CD4-positive, alpha-beta T cell treated with Interleukin-6 at 100 ng/mL for 8 hours (primary cell): Measurements from ENCODE around the gene CD83.

ENCODE experiments used
- DNase-seq: peaks from one replicate; pipeline ENCODE4 v3.0.0-alpha.2; 2020; ENCODE audit warnings: mixed read lengths, low spot score

Gene CD83

GRCh38 chr6:14091339-14091978, 26.1 kb upstream of the CD83 start:
- DNase-seq, result no peak

DNA sequence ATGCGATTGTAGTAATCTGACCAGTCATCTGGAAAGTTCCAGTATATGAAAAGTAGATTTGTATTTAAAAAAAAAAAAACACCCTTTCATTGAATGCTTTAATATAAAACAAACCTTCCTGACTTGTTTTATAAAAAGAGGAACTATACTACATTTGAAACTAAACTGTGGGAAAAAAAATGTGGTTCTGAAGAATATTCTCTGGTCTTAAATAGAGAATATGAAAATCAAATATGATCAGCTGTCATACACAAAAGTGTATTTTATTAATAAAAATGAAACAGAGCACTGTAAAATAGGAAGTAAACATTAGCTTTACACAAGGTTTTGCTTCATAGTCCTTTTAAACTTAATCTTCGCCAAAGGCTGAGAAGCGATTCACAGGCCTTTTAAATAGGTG, 25.3 kb upstream of the CD83 start:
- no peak for DNase-seq

- no peak for DNase-seq
Measured at GRCh38 chr6:14092838-14093789, 24.5 kb upstream of the CD83 start.

DNA sequence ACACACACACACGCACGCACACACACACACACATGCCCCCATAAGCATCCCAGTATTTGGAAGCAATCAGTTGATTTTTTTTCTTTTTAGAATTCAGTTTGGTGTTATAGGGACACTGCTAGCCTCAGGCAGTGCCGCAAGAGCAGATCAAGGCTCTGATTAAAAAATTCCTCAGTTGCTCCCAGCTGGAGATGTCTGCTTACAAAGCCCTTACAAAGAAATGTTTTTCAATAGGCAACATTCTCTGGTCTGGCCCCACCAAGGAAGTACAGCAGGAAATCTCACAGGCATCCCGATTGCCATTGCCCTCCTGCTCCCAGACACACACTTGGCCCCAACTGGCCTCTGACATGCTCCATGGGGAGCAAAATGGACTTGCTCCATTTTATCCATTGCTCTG, 22.9 kb upstream of the CD83 start:
- no peak for DNase-seq

DNA sequence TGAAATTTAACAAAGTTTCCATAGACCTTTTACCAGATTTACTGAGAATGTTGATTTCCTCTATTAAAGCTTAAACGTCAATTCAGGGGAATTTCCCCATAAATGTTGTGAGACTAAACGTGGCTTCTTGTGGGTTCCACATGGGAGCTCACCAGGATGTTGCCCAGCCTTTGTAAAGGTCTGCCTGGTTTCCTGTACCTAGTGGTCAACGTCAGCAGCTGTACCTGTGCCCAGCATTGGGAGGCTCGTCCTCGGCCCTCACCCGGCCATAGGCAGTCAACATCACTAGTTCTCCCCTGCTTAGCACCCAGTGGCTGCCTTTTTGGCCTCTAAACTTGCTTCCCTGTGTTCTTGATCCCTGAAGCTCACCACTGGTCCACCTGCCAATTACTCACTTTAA, 22.1 kb upstream of the CD83 start:
- DNase-seq, result no peak

GRCh38 chr6:14100138-14100537, 17.4 kb upstream of the CD83 start:
- DNase-seq, result no peak

GRCh38 chr6:14100966-14101365, 16.6 kb upstream of the CD83 start:
- no peak for DNase-seq

GRCh38 chr6:14102383-14102782, 15.2 kb upstream of the CD83 start:
- DNase-seq, result no peak

DNA sequence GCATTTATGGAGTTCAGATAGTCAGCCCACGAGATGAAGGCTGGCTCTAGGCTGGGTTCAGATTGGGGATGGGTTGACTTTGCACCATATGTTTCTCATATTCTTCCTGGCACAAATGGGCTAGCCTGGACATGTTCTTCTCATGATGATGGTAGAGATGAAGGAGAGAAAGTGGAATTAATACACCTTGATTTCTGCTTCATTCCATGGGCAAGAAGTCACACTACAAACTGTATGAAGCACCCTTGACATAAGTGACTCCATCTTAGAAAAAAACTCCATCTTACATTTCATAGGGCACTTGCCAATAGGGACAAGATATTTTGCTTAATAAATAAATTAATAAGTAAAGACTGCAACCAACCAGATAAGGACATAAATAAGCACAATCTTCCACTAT, 12.0 kb upstream of the CD83 start:
- DNase-seq, result no peak

DNA sequence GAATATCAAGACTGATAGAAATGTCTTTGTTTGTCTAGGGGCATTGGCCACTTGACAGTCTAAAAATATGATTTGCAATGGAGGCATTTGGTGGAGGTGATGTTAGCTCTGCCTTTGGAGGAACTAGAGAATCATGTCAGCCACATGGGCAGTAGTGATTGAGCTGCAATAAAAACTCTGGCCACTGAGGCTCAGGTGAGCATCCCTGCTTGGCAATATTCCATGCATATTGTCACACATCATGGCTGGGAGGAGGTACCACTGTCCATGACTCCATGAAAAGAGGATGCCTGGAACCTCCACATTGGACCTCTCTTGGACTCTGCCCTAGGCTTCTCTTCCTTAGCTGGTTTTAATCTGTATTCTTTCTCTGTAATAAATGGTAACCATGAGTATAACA, 10.6 kb upstream of the CD83 start:
- DNase-seq, result no peak

DNA sequence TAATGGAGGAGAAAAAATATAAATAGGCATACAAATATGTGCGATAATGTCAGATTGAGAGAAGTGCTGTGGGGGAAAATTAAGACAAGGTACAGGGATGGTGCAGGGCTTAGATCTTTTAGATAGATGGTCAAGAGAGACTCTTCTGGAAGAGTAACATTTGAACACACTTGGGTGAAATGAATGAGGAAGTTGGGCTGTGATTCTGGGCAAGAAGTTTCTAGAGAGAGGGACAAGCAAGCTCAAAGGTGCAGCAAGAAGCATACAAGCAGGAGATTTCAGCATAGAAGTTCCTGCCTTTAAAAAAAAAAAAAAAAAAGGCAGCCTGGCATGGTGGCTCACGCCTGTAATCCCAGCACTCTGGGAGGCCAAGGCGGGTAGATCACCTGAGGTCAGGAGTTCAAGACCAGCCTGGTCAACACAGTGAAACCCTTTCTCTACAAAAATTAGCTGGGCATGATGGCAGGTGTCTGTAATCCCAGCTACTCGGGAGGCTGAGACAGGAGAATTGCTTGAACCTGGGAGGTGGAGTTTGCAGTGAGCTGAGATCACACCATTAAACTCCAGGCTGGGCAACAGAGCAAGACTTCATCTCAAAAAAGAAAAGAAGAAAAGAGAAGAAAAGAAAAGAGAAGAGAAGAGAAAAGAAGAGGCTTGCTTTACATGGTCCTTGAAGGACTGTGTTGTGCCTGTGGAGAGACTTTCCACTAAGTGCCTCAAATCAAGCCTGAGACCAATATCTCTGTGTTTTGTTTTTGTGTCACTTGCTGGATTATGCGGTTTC, 9.7 kb upstream of the CD83 start:
- DNase-seq, result no peak

DNA sequence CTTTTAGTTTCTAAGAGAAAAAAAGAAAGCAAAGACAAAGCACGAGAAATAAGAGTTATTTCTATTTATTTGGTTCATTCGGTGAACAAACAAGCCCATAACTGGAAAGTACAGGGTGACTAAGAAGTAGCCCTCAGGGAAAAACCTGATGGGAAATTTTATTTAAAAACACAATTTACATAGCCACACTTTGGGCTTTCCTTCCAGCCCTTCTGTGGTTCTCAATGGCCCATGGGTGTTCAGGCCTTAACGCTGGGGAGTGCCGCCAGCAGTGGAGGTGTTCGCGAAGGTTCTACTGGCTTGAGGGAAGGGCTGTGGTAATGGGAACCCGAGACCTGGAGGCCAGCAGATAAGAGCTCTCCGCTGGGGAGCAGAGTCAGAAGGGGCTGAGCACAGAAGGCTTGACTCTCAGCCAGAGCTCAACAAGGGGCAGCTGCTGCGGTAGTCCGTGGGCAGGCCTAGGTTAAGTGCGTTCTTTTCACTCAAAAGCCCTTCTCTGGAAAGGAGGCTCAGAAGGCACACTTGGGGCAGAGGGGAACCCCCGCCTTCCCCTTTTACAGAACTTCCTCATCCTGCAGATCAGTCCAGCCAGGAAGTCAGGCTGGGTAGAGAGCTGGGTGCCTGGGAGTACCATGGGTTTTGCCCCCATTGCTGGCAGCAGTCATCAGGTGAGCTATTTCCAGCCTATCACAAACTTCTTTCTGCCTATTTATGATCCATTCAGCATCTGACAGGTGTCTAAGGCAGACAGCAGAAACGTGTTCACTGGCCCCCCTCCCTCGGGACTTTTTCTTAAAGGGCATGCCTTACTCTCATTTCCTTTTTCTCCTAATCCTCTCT, 8.8 kb upstream of the CD83 start:
- peak; percentile 17 for DNase-seq

- no peak for DNase-seq
Measured at GRCh38 chr6:14109411-14109826, 8.2 kb upstream of the CD83 start.

- DNase-seq, result no peak
Measured at GRCh38 chr6:14110001-14110818, 7.4 kb upstream of the CD83 start.

- no peak for DNase-seq
Measured at GRCh38 chr6:14113976-14114375, 3.6 kb upstream of the CD83 start.

DNA sequence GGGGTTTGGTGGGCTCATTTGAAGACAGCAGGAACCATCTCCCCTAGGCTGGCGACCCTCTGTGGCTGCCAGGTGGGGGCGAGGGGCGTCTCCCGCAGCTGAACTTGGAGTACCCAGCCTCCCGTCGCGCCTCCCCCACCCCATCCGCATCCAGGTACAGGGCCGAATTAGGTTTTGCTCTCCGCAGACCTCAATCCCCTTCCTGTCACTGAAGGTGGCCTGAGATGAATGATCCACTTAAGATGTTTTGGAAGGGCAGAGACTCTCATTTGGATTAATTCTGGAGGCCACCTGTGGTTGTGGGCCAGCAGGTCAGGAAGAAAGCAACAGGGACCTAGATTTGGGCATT, 493 bp downstream of the CD83 start:
- no peak for DNase-seq

GRCh38 chr6:14118446-14118845, 874 bp downstream of the CD83 start:
- no peak for DNase-seq

DNA sequence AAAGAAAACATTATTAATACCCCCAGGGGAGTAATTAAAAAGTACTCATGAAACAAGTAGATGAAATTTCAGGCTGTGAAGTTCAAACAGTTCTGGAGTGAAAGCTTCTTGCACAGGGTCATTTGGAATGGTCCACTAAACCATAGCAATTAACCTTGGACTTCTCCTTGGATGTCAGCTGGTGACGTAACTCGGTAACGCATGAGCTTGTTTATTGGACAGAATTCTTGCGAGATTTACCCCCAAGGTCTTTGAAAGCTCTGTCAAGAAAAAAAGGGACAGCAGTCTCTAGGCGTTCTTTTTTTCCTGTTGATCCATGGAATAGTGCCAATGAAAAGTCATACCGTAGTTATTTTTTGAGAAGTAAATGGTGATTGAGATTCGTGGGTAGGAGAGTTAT, 2.2 kb downstream of the CD83 start:
- DNase-seq, result no peak

GRCh38 chr6:14120546-14120945, 3.0 kb downstream of the CD83 start:
- DNase-seq, result no peak

- DNase-seq, result no peak
Measured at GRCh38 chr6:14121936-14122344, 4.4 kb downstream of the CD83 start.
